Neutrophil (primary cell): Measurements from ENCODE around the gene TUBB1.

ENCODE experiments used
- H3K27ac ChIP-seq: fragments of 200-600 bp; sonication (generic); 2 replicates; pipeline ENCODE4 v1.5.1; 2016; ENCODE audit warnings: mild to moderate bottlenecking, moderate library complexity
- H3K27me3 ChIP-seq: fragments of 200-600 bp; sonication (generic); 2 replicates; pipeline ENCODE4 v1.6.0; 2016; ENCODE audit warnings: mild to moderate bottlenecking
- H3K36me3 ChIP-seq: fragments of 200-600 bp; sonication (generic); 2 replicates; pipeline ENCODE4 v1.5.1; 2017
- H3K4me1 ChIP-seq, 2 experiments: fragments of 200-600 bp in 1 of 2; sonication (generic) in 1 of 2; 1 replicate in 1 of 2; 2 replicates in 1 of 2; pipeline versions ENCODE4 v1.5.1 to v1.6.1; 2013 to 2016; ENCODE audit warnings: low read depth in 1 of 2, low read length in 1 of 2, mild to moderate bottlenecking in 1 of 2, moderate library complexity in 1 of 2; ENCODE audit not compliant: control insufficient read depth in 1 of 2, insufficient read depth in 1 of 2
- H3K4me3 ChIP-seq, 2 experiments: fragments of 200-600 bp in 1 of 2; sonication (generic) in 1 of 2; 1 replicate in 1 of 2; 2 replicates in 1 of 2; pipeline ENCODE4 v1.5.1; 2013 to 2016; ENCODE audit warnings: low read depth in 1 of 2, low read length in 1 of 2, mild to moderate bottlenecking in 1 of 2, moderate library complexity in 1 of 2
- H3K9me3 ChIP-seq: fragments of 200-600 bp; sonication (generic); 2 replicates; pipeline ENCODE4 v1.5.1; 2016
- TF ChIP-seq, protein P1 (sequence below): fragments of 200-600 bp; sonication (generic); IDR thresholded peaks from 2 replicates; pipeline ENCODE4 v1.5.1; 2016; ENCODE audit warnings: antibody characterized with exemption

The TUBB1 gene

DNA sequence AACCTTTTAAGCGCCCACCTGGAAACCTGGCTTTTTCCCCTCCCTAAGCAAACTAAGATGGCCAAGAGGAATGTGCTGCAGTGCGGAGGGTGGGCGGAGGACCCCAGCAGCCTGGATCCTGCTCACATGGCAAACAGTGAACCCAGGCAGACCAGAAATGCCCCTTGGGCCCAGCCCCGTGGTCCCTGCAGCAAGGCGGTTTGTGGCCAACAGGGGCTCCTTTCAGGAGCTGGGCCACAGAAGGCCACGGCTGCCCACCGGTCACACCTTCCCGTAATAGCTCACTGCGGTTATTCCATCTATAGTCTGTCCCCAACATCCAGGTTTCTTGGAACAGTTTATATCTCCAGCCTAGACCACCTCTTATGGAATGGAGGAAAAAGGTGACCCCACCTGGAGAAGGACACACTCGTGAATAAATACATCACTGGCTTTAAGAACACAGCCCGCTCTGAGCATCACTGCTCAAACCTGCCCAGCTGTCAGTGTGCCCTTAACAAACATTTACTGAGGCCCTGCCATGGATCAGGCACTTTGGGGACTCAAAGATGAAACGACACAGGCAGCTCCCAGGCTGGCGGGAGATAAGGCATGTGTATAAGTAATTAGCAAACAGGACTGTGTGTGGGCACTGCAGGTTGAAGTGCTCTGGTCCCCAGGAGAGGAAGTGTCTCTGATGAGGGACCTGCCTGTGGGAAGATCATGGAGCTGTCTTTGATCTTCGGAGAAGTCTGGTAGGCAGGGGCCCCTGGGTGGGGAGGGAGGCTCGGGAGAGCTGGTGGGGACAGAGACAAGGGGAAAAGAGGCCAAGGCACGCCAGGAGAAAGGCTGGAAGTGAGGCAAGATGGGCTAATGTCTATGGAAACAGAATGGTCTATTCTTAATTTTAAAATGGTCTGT lies 3.2 kb upstream of the TUBB1 start:
- H3K4me1 ChIP-seq, result peaks cover 9% of the 10 kb centered on the region in 2 experiments
- H3K27me3 ChIP-seq, result peaks cover 24% of the 10 kb centered on the region
- H3K9me3 ChIP-seq, result no peaks in the 10 kb centered on the region
- H3K4me3 ChIP-seq, result no peak overlapping the region
- TF ChIP-seq, protein P1, sequence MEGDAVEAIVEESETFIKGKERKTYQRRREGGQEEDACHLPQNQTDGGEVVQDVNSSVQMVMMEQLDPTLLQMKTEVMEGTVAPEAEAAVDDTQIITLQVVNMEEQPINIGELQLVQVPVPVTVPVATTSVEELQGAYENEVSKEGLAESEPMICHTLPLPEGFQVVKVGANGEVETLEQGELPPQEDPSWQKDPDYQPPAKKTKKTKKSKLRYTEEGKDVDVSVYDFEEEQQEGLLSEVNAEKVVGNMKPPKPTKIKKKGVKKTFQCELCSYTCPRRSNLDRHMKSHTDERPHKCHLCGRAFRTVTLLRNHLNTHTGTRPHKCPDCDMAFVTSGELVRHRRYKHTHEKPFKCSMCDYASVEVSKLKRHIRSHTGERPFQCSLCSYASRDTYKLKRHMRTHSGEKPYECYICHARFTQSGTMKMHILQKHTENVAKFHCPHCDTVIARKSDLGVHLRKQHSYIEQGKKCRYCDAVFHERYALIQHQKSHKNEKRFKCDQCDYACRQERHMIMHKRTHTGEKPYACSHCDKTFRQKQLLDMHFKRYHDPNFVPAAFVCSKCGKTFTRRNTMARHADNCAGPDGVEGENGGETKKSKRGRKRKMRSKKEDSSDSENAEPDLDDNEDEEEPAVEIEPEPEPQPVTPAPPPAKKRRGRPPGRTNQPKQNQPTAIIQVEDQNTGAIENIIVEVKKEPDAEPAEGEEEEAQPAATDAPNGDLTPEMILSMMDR, result no peak
- no peaks in the 10 kb centered on the region for H3K36me3 ChIP-seq
- H3K27ac ChIP-seq, result no peak overlapping the region

DNA sequence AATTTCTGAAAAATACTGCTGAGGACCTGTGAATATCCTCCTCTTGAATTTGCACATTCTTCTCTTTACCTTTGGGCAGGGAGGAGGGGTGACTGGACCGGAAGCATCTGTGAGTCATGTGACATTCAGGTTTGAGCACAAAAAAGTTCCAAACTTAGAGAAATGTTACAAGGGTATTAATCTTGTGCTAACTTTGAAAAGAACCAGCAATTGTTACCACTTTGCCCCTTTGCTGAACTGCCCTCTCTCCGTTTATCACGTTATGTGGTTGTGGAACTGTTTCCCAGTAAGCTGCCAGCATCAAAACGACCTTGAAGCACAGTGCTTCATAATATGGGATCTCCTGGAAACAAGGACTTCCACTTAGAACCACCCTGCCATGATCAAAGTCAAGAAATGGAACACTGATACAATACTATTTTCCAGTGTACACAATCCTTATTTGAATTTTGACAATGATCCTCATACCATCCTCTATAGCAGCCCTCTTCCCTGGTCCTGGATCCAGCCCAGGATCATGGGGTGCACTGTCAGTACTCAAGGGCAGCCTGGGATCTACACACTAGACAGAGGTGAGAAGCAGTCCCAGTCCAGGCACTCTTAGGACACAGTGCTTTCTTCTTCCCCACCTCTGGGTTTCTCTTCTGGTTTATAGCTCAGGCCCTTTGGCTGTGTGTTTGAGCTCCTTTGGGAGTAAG lies 2.3 kb upstream of the TUBB1 start:
- Histone ChIP-seq H3K4me3 (no peak overlapping the region), H3K27ac (no peak overlapping the region), H3K9me3 (no peaks in the 10 kb centered on the region), H3K27me3 (peaks cover 24% of the 10 kb centered on the region), H3K36me3 (peaks cover 6% of the 10 kb centered on the region), H3K4me1 (peaks cover 9% of the 10 kb centered on the region in 2 experiments)
- TF ChIP-seq, protein P1, result no peak

DNA sequence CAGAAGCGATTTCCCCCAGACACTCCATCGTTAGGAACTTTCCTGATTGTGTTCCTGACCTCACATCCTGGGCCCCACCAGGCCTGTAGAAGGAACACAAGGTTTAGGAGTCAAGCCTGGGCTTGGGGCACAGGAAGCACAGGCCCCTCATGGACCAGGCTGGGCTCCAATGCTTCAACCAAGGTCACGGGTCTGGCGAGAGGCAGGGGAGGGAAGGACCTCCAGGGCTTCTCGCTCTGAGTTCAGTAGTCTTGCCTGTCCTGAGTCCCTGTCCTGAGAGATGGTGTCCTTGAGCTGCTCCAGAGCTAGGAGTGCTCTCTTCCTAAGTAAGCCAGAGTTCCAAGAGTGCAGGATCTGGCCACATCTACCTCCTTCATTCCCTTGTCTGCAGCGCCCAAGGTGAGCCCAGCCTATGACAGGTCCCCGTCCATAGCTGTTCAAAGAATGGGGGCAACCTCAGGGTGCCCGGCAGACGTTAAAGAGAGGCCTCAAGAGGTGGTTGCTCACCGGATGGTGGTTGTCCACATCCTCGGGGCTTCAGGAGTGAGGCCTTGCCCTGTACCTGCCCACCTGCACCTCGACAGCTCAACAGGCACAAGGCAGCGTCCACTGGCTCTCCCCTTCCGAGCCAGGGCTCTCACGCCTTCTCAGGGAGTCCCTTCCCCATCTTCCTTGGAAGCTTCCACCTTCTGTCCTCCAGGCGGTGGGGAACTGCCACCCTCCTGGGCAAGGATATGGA lies 1.6 kb upstream of the TUBB1 start:
- Histone ChIP-seq H3K9me3 (no peaks in the 10 kb centered on the region), H3K4me3 (no peak overlapping the region), H3K36me3 (peaks cover 10% of the 10 kb centered on the region), H3K4me1 (peaks cover 9% of the 10 kb centered on the region in 2 experiments), H3K27ac (no peak overlapping the region), H3K27me3 (peaks cover 24% of the 10 kb centered on the region)
- TF ChIP-seq, protein P1, result no peak

DNA sequence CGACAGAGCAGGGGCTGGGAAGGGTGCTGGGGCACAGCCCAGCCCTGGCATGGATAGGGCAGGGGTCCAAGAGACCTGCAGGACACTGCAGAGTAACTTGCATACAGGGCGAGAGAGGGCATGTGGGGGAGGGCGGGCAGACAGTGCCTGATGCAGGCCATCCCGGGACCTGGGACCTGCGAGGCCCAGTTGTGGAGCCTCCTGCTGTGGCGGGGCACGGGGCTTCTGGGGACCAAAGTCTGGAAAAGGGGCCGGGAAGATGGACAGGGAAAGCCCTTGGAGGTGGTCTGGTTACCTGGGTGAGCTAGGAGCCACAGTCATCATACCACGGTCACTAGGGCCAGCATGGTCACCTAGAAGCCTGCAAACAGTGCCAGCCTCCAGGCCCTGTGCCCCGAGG lies 412 bp upstream of the TUBB1 start:
- no peak overlapping the region for H3K27ac ChIP-seq
- H3K4me3 ChIP-seq, result no peak overlapping the region
- H3K4me1 ChIP-seq, result peaks cover 9% of the 10 kb centered on the region in 2 experiments
- H3K9me3 ChIP-seq, result no peaks in the 10 kb centered on the region
- H3K27me3 ChIP-seq, result peaks cover 13% of the 10 kb centered on the region
- H3K36me3 ChIP-seq, result peaks cover 21% of the 10 kb centered on the region
- TF ChIP-seq, protein P1, result no peak

DNA sequence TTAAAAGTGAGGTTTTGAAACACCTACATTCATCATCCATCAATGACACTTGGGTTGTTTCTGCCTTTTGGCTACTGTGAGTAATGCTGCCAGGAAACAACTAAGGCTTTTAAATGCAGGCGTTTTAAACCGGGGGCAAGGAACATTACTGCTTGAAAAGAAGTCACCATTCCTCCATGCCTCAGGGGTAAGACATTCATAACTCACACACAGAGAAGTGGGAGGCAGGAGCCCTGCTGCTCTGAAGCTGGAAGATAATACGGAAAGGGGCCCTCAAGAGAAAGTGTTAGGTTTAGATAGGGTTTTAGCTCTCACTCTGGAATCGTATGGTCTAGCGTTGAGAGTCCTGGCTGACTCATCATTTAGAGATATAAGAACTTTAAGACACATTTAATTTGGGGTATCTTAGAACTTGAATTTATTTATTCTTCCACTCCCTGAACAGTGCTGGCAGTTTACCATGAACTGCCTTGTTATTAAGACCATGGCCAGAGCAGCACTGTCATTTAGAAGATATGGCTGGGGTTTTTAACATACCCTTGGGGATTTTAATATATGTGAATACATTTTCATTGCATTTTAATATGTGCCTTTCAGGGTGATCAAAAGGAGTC lies 1.8 kb downstream of the TUBB1 start:
- H3K4me3 ChIP-seq, result no peak overlapping the region
- no peak overlapping the region for H3K27ac ChIP-seq
- no peaks in the 10 kb centered on the region for H3K9me3 ChIP-seq
- H3K4me1 ChIP-seq, result peaks cover 9% of the 10 kb centered on the region in 2 experiments
- H3K27me3 ChIP-seq, result no peaks in the 10 kb centered on the region
- H3K36me3 ChIP-seq, result peaks cover 43% of the 10 kb centered on the region
- TF ChIP-seq, protein P1, result no peak
